HG02840 (cell line): ENCODE results near the gene RPP30.
"Not testable (repeated sequence)": the region's sequence is repeated elsewhere in the genome, so short reads cannot be mapped to it uniquely, and the experiment has no call there.

Source experiments
- ATAC-seq: cut with Tn5 transposase; IDR thresholded peaks from one replicate; pipeline ENCODE4 v1.9.1; 2021; ENCODE audit warnings: mild to moderate bottlenecking, moderate library complexity, moderate number of reproducible peaks; ENCODE audit not compliant: unreplicated experiment, low FRiP score

The RPP30 gene

DNA sequence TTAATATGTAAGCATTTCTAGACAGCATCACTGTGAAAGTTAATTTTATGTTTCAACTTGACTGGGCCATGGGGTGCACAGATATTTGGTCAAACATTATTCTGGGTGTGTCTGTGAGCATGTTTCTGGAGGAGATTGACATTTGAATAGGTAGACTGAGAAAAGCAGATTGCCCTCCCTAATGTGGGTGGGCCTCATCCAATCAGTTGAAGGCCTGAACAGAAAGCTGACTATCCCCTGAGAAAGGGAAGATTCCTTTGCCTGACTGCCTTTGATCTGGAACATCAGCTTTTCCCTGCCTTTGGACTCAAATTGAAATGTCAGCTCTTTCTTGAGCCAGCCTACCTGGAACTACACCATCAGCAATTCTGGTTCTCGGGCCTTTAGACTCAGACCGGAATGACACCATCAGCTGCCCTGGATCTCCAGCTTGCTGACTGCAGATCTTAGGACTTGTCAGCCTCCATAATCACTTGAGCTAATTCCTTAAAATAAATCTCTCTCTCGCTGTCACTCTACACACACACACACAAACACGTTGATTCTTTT lies 5.7 kb upstream of the RPP30 start:
- no peak for ATAC-seq

DNA sequence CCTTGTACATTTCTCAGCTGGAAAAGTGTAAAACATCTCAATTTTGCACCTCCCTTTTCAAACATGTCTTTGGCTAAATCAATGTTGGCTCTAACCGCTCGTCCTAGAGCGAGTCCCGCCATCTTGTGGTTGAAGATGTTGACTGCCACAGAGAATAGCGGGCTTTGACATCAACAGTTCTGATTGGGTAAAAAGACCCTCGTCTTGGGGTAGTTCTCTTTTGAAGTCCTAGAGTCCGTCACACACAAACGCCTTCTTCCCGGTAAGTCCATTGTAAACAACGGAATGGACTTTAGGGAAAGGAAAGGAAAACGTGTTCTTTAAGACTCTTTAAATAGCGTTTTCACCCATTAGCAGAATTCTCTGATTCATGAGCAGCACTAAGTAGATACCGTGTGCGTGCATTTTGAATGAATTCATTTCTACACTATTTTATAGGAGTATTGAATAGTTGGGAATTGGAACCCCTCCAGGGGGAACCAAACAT lies 452 bp upstream of the RPP30 start:
- ATAC-seq, result peak; percentile 51

DNA sequence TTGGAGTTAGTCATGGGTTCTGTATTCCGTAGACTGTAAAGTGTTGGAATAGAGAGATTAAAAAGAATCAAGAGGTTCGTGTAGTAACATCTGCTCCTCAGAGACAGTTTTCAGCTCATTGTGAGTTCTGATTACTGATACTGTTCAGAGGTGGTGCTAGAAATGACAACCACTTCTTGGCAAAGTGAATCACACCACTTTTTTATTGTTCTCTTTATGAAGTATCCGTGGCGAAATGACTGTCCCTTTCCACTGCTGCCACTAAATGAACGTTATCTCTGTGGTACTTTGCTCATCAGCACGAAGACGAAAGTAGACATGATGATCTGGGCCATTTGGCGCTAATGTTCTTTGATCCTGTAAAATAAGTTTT lies 860 bp downstream of the RPP30 start:
- ATAC-seq, result no peak

DNA sequence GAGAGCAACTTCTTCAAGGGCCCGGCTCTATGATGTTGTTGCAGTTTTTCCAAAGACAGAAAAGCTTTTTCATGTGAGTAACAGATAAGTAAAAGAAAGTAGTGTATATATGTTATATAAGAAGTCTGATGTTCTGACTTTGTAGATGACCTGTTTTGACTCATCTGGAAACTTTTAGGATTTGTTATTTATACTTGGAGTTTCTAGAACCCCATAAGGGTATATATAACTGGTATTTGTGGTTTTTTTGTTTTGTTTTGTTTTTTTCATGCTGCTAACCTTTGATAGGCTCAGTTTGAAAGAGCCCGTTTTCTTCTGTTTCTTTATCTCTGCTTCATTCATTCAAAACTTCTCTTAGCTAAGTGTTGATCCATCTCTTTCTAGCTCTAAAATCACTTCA lies 7.3 kb downstream of the RPP30 start:
- ATAC-seq, result no peak

DNA sequence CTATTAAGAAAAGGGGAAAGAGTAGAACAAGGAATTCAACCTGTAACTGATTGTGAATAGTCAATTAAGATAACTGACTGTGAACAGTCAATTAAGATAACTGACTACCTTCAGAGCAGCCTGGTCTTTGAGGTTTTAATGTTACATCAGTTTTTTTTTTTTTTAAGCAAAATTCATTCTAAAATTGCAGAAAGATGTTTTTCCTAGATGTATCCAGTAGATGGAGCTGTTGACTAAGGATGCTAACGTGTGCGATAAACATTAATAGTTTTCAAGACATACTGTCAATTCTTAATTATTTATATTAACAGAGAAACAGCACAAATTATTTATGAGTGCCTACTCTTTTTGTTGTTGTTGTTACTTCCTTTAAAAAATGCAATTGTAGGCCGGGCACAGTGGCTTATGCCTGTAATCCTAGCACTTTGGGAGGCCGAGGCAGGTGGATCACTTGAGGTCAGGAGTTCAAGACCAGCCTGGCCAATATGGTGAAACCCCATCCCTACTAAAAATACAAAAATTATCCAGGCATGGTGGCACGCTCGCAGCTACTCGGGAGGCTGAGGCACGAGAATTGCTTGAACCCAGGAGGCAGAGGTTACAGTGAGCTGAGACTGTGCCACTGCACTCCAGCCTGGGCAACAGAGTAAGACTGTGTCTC lies 8.4 kb downstream of the RPP30 start:
- not testable (repeated sequence) for ATAC-seq

DNA sequence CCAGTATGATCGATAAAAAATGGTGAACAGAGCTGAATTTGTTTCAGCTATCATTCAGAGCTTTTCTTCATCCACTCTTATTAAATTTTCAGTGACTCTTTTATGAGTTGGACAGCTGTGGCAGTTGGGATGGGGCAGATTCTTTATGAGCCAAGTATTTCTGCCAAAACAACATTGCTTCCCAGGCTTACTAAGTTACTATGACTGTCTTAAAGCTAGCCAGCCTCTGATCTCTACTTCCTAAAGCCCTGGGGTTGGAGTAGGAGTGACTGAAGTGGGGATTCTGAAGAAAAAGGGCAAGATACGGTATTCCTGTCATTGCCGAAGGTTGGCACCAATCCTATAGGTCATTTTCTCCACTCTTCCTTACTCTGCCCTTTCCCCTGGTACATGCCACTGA lies 12.7 kb downstream of the RPP30 start:
- no peak for ATAC-seq

DNA sequence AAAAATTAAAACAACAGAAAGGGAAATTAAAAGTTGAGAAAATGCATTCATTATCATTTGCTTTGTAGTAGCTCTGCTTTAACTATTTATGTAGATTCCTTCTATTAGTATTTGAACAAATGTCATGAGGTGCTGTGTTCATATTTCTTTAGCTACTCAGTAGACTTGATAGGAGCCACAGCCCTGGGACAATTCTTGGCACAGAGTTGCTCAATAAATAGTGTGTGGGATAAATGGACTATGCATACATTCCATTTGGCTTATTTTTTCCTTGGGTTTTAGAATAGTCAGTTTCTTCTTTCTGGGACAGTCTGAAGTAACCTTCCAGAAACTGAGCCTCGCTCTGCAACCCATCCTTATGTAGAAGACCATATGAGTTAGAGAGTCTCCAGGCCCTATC lies 13.4 kb downstream of the RPP30 start:
- no peak for ATAC-seq

DNA sequence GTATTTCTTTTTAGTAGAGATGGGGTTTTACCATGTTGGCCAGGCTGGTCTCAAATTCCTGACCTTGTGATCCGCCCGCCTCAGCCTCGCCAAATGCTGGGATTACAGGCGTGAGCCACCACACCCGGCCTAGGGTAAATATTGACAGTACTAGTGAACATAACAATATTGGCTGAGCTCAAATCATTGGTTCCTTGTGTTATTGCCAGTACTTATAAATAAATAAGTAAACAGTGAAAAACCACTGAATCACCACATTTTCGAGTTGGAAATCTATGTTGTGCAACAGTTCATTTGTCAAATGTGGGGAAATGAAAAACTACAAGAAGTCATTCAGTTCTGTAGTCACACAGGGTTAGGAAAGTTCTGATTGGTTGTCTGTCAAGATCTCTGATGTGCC lies 15.8 kb downstream of the RPP30 start:
- no peak for ATAC-seq

DNA sequence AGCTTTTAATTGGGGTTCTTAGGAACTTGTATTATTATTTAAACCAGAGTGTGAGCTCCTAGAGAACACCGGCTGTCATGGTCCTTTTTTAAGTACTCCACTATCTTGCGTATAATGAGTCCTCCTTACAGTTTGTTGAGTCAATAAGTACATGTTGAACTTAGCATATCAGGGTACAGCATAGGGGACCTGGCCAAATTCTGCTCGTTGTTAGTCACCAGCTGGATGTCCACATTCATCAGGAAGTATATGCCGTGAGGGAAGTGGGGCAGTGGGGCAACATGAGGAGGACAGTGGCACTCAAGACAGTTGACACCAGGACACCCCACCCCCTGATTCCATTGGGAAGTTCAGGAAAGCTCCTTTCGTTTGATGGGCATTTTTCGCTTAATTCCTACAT lies 16.6 kb downstream of the RPP30 start:
- ATAC-seq, result no peak

DNA sequence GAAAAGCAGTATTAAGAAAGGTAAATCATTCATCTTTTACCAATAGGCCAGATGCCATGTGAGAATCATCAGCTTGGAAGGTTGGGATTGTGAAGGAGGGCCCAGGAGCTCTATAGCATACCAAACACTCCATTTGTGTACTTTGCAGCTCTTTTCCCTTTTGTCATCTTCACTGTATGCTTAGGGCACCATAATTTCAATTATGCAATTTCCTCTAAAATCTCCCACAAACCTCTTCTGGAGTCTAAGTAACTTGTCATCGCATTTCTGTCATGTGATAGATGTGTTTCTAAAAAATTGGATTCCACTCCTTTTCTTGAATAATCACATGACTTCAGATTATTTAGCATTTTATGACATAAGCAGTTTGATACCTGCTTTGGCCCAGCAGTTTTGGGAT lies 17.9 kb downstream of the RPP30 start:
- ATAC-seq, result no peak

DNA sequence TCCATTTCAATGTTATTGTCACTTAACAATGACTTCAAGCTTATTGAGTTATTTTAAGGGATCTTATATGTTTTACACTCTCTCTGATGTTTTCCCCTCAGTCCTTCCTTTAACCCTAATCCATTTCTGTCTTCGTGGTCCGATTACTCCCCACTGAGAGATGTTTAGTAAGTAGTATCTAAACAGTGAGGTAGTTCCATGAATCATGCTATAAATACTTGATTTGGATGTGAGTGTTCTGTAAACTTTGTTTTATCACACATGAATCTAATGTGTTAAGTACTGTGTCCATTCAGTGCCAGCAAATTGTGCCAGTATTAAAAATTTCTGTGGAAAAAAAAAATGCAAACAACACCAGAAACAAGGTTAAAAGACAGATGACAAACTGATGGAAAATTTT lies 18.6 kb downstream of the RPP30 start:
- no peak for ATAC-seq

DNA sequence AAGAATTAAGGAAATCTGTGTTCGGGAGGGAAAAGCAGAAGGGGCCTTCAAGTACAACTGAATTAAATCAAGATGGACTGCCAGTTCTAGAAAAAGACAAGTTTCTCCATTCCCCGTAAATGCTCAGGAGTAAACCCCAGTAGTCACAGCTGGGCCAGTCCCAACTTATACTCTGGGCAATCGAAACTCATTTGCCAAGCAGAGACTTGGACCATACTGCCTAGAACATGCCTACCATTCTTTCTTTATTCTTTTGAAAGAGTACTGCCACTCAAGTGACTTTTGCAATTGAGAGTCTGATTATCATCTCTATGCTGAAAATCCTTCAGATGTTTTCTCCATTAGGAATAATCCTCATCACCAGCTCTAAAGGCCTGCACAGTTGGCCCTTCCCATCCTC lies 21.4 kb downstream of the RPP30 start:
- ATAC-seq, result no peak

DNA sequence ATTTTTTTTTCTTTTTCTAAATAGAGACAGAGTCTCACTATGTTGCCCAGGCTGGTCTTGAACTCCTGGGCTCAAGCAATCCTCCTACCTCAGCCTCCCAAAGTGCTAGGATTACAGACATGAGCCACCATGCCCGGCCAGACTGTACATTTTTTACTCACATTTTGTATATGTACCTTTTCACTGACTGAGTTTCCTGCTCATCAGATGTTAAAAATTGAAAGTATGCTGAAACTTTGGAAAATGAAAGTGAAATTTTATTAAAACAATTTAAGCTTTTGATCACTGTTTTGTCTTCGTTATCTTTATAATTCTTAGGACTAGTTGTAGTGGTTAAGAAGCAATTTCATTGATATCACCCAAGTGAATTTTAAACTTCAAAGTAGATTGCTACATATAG lies 25.1 kb downstream of the RPP30 start:
- not testable (repeated sequence) for ATAC-seq

DNA sequence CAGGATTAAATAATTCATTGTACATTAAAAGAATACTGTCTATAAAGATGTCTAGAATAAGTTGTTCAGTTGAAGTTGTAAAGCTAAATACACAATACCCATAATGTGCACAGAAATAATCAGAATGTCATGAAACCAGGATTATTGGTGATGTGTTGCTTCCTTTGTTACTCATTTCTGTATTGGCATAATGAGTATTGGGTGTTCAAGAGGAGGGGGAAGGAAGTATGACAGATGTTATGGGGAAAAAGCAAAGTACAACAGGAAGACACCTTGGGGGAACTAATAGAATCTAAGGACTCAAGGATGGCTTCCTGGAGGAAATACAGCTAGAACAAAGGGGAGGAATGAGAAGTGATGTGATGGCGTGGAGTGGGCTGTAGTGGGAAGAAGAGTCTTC lies 34.2 kb downstream of the RPP30 start:
- ATAC-seq, result no peak

DNA sequence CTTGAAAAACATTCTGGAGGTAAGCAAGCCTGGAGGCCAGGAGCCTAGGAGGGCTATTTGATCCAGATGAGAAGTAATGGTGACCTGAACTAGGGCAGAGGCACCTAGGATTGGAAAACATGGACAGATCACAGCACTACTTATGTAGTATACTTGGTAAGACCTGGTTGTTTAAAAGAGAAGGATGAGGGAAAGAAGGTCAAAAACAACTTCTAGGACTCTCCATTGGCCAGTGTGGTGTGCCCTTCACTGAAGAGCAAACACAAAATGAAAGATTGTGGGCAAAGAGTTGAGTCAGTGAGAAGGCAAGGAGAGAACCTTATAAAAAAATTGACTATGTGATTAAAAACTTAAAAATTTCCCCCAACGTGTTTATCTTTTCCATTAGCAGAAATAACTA lies 34.8 kb downstream of the RPP30 start:
- no peak for ATAC-seq

DNA sequence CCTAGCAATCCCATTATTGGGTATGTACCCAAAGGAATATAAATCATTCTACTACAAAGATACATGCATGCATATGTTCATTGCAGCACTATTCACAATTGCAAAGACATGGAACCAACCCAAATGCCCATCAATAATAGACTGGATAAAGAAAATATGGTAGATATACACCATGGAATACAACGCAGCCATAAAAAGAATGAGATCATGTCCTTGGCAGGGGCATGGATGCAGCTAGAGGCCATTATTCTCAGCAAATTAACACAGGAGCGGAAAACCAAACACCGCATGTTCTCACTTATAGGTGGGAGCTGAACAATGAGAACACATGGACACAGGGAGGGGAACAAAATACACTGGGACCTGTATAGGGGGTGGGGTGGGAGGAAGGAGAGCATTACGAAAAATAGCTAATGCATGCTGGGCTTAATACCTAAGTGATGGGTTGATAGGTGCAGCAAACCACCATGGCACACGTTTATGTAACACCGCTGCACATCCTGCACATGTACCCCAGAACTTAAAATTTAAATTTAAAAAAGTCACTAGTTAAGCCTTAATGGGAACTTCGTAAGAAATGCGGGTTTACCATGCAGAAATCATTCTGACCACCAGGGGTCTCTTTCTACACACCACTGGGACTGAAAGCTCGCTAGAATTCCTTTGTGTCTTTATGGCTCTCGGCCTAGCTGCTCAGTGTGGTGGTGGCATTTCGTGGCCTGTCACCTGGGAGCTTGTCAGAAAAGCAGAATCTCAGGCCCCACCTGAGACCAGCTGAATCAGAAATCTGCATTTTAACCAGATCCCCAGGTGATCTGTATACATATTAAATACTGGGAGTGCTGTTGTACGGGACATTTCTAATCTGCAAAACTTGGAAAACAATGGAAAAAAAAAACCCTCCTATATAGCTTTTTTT lies 39.6 kb downstream of the RPP30 start:
- no peak for ATAC-seq

DNA sequence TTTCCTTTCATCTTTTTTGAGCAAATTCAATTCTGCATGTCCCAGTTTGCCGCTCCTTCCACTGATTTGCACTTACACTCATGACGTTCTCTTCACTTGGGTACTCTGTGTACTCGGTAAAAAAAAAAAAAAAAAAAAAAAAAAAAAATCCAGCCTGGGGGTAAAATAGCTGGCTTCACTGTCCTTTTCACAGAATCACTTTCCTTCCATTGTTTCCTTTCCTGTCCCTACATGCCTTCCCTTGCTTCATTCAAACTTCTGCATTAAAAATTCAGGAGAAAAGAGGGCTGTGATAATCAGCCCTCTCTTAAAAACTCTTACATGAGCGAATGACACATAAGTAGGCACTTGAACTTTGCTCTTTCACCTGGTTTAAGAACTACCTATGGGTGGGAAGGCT lies 40.4 kb downstream of the RPP30 start:
- no peak for ATAC-seq

DNA sequence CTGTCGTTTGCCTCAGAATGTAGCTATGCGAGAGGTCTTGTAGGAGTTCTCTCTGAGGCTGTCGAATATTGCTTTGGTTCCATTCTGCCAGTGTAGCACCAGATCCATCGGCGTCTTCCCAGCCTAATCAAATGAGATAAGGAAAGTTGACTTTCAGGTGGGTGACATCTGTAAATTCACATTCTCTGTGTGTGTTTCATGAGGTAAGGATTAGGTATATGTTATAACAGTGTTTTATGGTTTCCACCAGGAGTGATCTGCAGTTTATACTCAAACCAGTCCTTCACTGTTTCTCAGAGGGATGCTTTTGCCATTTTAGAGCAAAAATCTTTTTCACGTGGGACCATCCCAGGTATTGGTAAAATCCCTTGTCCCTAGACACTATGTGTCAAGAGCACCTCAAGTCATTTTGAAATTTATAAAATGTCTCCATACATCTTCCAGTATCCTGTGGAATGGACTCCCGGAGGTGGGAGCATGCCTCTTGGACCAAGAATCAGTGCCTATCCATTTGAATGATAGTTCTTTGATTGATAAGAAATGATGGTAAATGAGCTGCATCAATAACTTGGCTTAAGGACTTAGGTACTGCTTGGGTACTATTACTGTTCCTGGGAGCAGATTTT lies 41.2 kb downstream of the RPP30 start:
- no peak for ATAC-seq

DNA sequence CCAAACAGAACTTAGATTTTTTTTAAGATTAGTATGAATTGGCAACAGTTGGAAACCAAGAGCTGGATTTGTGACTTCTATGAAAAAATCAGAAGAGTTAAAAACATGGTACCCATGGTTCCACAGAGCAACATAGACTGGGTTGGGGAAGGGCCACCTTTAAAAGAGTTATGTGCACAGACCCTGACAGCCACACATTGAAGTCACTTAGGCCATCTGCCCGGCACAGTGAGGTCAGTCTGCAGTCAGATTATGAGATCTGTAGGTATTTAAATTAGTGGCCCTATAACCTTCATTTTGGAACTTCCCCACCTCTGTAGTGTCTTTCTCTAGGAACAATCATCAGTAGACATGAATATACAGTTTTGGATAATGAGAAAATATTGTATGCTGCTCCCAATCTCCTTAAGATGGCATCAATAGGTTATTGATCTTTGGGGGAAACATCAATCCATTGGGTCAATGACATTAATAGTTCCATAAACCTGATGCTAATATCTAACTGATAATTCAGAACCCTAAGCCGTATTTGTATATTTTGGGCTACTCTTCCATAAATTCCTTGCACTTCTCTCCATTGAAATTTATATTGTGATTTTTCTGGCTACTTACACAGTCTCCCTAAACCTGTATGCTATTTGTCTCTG lies 42.1 kb downstream of the RPP30 start:
- no peak for ATAC-seq

DNA sequence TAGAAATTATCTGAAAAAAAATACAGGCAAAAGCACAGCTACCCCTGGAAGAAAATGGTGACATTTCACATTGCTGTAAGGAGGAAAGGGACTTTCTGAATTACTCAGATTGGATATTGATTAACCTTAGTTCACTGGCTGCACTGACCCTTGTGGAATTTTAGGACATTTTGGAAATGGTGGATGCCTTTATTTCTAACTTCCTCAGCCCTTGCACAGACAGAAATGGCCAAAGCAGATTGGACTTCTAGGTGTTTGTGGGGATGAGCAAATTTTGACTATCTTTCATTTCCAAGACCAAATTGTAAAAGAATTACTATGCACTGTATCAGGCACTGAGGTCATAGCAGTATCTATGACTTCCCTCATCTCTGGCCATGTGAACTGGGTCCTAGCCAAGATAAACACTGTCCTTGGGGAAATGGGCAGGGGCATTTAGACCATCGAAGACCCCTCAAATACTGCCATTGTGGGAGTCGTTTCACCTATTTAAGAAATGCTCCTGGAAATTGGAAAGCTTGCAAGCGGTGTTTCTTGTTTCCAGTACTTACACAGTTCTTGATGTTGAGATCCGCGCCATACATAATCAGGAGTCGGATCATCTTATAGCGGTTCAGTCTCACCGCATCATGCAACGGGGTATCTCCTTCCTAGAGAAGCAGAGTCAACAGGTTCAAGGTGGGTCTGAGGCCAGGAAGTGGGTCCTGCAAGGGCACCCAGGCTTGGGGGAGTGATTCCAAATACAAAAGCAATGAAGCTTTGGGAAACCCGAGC lies 43.4 kb downstream of the RPP30 start:
- no peak for ATAC-seq
